Measurements from ENCODE around the gene MAGEB17. TPM values are rescaled to one million over a fixed set of nuclear protein-coding genes. Genes with fewer than 3 reads are reported as not detected.
"Not testable (repeated sequence)": the region's sequence is repeated elsewhere in the genome, so short reads cannot be mapped to it uniquely, and the experiment has no call there.

MAGEB17 gene
- total RNA-seq, 3 donors from 2014 or later: 0.33 to 0.44 TPM; not detected in 1

DNA sequence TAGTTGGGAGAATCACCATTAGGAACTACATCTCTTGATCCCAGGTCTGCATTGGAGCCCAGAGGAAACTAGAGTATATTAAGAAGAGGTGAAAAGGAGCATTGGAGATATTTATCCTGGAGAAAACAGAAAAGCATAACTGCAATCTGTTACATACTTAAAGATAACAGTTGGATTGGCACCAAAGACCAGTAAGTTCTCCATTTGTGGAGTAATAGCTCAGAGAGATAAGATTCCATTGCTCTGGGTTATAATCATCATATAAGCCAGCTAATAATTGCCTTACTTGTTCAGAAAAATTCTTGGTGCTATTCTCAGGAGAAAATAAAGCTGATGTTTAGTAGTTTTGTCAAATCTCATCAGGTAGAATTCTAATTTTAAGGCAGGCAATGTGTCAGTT, 23.3 kb upstream of the MAGEB17 start:
- peaks cover 0 to 24% of the 10 kb centered on the region in 2 donors for H3K27me3 ChIP-seq
- H3K27ac ChIP-seq: no peak overlapping the region
- no peaks in the 10 kb centered on the region for H3K4me1 ChIP-seq
- no peak for DNase-seq (ENCODE audit: low spot score in 2 of 2)
- intact Hi-C loops (cut with DNase I; ENCODE audit: low total_unique reads): no loop called here
- no peaks in the 10 kb centered on the region for H3K9me3 ChIP-seq
- TF ChIP-seq POLR2AphosphoS5 (IDR thresholded peaks at IDR 0.05): no peak
- TF ChIP-seq, protein P1, sequence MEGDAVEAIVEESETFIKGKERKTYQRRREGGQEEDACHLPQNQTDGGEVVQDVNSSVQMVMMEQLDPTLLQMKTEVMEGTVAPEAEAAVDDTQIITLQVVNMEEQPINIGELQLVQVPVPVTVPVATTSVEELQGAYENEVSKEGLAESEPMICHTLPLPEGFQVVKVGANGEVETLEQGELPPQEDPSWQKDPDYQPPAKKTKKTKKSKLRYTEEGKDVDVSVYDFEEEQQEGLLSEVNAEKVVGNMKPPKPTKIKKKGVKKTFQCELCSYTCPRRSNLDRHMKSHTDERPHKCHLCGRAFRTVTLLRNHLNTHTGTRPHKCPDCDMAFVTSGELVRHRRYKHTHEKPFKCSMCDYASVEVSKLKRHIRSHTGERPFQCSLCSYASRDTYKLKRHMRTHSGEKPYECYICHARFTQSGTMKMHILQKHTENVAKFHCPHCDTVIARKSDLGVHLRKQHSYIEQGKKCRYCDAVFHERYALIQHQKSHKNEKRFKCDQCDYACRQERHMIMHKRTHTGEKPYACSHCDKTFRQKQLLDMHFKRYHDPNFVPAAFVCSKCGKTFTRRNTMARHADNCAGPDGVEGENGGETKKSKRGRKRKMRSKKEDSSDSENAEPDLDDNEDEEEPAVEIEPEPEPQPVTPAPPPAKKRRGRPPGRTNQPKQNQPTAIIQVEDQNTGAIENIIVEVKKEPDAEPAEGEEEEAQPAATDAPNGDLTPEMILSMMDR (IDR thresholded peaks at IDR 0.05): no peak
- no peak for TF ChIP-seq POLR2A (IDR thresholded peaks at IDR 0.05)
- H3K36me3 ChIP-seq: no peaks in the 10 kb centered on the region
- no peak overlapping the region for H3K4me3 ChIP-seq

DNA sequence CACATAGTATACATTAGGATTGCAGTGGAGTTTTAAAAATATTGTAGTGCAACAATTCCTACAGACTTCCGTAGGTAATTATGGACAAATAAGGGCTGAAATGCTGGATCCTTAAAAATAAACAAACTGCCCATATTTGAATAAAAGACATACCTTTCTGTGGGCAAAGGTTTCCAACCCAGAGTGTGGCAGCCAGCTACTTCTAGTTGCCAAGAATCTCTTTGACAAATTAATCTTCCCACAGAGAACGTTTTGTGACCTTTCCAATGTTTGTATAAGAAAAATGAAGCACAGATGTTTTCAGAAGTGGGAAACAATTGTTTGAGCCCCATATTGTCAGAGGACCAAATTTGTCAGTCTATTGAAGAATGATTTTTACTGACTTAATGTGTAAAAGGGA, 22.9 kb upstream of the MAGEB17 start:
- H3K4me1 ChIP-seq: no peaks in the 10 kb centered on the region
- DNase-seq (ENCODE audit: low spot score in 2 of 2): no peak
- no peaks in the 10 kb centered on the region for H3K9me3 ChIP-seq
- peaks cover 0 to 24% of the 10 kb centered on the region in 2 donors for H3K27me3 ChIP-seq
- H3K36me3 ChIP-seq: no peaks in the 10 kb centered on the region
- H3K4me3 ChIP-seq: no peak overlapping the region
- intact Hi-C loops (cut with DNase I; ENCODE audit: low total_unique reads): no loop called here
- TF ChIP-seq, protein P1 (IDR thresholded peaks at IDR 0.05): no peak
- TF ChIP-seq POLR2AphosphoS5 (IDR thresholded peaks at IDR 0.05): no peak
- no peak for TF ChIP-seq POLR2A (IDR thresholded peaks at IDR 0.05)
- H3K27ac ChIP-seq: no peak overlapping the region

DNA sequence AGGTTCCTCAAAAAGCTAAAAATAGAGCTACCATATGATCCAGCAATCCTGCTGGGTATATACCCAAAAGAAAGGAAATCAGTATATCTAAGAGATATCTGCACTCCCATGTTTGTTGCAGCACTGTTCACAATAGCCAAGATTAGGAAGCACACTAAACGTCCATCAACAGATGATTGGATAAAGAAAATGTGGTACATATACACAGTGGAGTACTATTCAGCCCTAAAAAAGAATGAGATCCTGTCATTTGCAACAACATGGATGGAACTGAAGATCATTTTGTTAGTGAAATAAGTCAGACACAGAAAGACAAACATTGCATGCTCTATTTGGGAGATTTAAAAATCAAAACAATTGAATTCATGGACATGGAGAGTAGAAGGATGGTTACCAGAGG, 22.2 kb upstream of the MAGEB17 start:
- intact Hi-C loops (cut with DNase I; ENCODE audit: low total_unique reads); H3K27ac ChIP-seq; DNase-seq (ENCODE audit: low spot score in 2 of 2); H3K36me3 ChIP-seq; H3K4me1 ChIP-seq; H3K4me3 ChIP-seq; H3K9me3 ChIP-seq: not testable (repeated sequence)
- peaks cover 0 to 21% of the 10 kb centered on the region in 2 donors for H3K27me3 ChIP-seq

DNA sequence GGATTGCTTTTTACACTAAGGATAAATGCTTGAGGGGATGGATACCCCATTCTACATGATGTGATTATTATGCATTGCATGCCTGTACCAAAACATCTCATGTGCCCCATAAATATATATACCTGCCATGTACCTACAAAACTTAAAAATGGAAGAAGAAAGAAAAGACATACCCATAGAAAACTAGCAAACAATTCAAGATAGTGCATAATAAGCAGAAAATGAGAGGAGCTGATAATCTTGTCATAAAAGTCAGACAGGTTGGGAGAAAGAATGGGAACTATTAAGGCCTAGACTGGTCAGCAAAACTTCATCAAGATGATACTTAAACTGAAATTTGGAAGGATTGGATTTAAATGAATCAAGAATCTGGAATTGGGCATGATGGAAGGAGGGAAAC, 21.6 kb upstream of the MAGEB17 start:
- peaks cover 0 to 20% of the 10 kb centered on the region in 2 donors for H3K27me3 ChIP-seq
- no peak overlapping the region for H3K4me3 ChIP-seq
- TF ChIP-seq POLR2A (IDR thresholded peaks at IDR 0.05) (no peak), POLR2AphosphoS5 (IDR thresholded peaks at IDR 0.05) (no peak)
- H3K27ac ChIP-seq: no peak overlapping the region
- no peak for DNase-seq (ENCODE audit: low spot score in 2 of 2)
- intact Hi-C loops (cut with DNase I; ENCODE audit: low total_unique reads): no loop called here
- H3K36me3 ChIP-seq: no peaks in the 10 kb centered on the region
- no peaks in the 10 kb centered on the region for H3K4me1 ChIP-seq
- H3K9me3 ChIP-seq: no peaks in the 10 kb centered on the region

DNA sequence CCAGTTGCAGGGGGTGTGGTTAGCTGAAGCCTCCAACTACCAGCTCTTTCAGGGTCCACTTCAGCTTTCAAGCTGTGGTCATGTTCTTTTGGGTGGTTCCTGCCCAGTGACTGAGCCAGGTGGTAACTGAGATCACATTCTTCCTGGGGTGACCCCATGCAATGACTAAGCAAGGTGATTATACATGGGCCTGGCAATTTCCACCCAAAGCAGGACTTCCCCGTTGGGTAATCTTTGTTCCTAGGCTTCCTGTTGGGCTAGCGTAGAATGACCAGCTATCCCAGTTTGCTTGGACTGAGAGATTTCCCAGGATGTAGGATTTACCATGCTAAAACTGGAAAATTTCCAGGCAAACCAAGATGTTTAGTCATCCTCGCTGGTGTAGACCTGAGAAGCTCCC, 18.4 kb upstream of the MAGEB17 start:
- intact Hi-C loops (cut with DNase I; ENCODE audit: low total_unique reads): no loop called here
- TF ChIP-seq POLR2A (IDR thresholded peaks at IDR 0.05): no peak
- TF ChIP-seq, protein P1 (IDR thresholded peaks at IDR 0.05): no peak
- no peaks in the 10 kb centered on the region for H3K4me1 ChIP-seq
- no peaks in the 10 kb centered on the region for H3K9me3 ChIP-seq
- H3K36me3 ChIP-seq: no peaks in the 10 kb centered on the region
- no peak overlapping the region for H3K27ac ChIP-seq
- peaks cover 0 to 21% of the 10 kb centered on the region in 2 donors for H3K27me3 ChIP-seq
- no peak overlapping the region for H3K4me3 ChIP-seq
- DNase-seq (ENCODE audit: low spot score in 2 of 2): no peak

DNA sequence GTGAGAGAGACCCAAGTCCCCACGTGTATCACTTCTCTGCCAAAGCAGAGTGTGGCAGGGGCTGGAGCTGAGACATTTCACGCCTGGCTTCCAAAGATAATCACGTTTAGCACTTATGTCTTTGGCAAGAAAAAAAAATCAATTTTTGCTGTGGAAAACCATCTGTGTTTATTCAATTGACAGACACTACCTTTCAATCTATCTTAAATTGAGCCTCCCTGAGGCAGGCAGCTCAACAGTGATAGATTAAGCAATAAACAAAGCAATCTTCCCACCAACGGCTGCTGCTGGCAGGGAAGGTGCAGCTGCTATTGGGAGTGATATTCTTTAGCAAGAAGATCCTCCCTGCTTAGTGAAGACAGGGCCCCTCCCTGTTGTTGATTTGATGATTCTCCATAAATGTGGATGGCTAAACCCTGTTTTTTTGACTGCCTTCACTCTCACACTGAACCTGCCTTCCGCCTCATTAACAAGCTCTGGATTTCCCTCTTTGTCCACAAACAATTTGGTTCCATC, 11.6 kb upstream of the MAGEB17 start:
- no peak for DNase-seq (ENCODE audit: low spot score in 2 of 2)
- Histone ChIP-seq H3K27ac (no peak overlapping the region), H3K27me3 (peaks cover 0 to 22% of the 10 kb centered on the region in 2 donors), H3K36me3 (no peaks in the 10 kb centered on the region), H3K4me3 (no peak overlapping the region), H3K4me1 (no peaks in the 10 kb centered on the region), H3K9me3 (no peaks in the 10 kb centered on the region)
- no peak for TF ChIP-seq POLR2A (IDR thresholded peaks at IDR 0.05)
- intact Hi-C loops (cut with DNase I; ENCODE audit: low total_unique reads): no loop called here

All from breast epithelium (tissue), 4 donors.